Measurements from ENCODE around the gene ELOA2.
"Not testable (repeated sequence)": the region's sequence is repeated elsewhere in the genome, so short reads cannot be mapped to it uniquely, and the experiment has no call there.

Gene ELOA2

GRCh38 chr18:47040982-47041381 lies 5.6 kb upstream of the ELOA2 start:
- no peak overlapping the region for H3K4me2 ChIP-seq (ENCODE audit: low read length)
- no peak overlapping the region for H3K27ac ChIP-seq (ENCODE audit: low read depth, low read length)
- no peak for TF ChIP-seq CTCF (IDR thresholded peaks at IDR 0.05; ENCODE audit: low read depth, low read length, poor library complexity, severe bottlenecking)
- TF ChIP-seq EZH2phosphoT487 (IDR thresholded peaks at IDR 0.05; ENCODE audit: borderline replicate concordance, low read length) = no peak
- H3K79me2 ChIP-seq (ENCODE audit: control insufficient read depth, low read length) = no peaks in the 10 kb centered on the region
- H3K36me3 ChIP-seq (ENCODE audit: control insufficient read depth, low read length) = no peaks in the 10 kb centered on the region
- no peaks in the 10 kb centered on the region for H4K20me1 ChIP-seq (ENCODE audit: control insufficient read depth, insufficient read depth, low read depth, low read length)
- no peaks in the 10 kb centered on the region for H3K9me2 ChIP-seq (replicated peaks; ENCODE audit: control insufficient read depth, low read length)
- no peak overlapping the region for H3K4me3 ChIP-seq (ENCODE audit: low read length)
- no peaks in the 10 kb centered on the region for H3F3A ChIP-seq (ENCODE audit: control insufficient read depth, insufficient read depth)
- H3K4me1 ChIP-seq (ENCODE audit: control insufficient read depth, low read length) = peaks cover 18% of the 10 kb centered on the region
- no peaks in the 10 kb centered on the region for H3K27me3 ChIP-seq (ENCODE audit: control insufficient read depth, low read length)
- no peaks in the 10 kb centered on the region for H3K9me3 ChIP-seq (ENCODE audit: control insufficient read depth, insufficient read depth, low read length)

- Histone ChIP-seq H3K9me2 (replicated peaks; ENCODE audit: control insufficient read depth, low read length) (no peaks in the 10 kb centered on the region), H3K27ac (ENCODE audit: low read depth, low read length) (no peak overlapping the region), H3K4me3 (ENCODE audit: low read length) (peak overlapping the region; percentile 4), H3K4me2 (ENCODE audit: low read length) (peak overlapping the region; percentile 23), H3K9me3 (ENCODE audit: control insufficient read depth, insufficient read depth, low read length) (no peaks in the 10 kb centered on the region), H3K36me3 (ENCODE audit: control insufficient read depth, low read length) (no peaks in the 10 kb centered on the region), H3F3A (ENCODE audit: control insufficient read depth, insufficient read depth) (no peaks in the 10 kb centered on the region), H3K4me1 (ENCODE audit: control insufficient read depth, low read length) (peaks cover 20% of the 10 kb centered on the region), H3K27me3 (ENCODE audit: control insufficient read depth, low read length) (no peaks in the 10 kb centered on the region), H3K79me2 (ENCODE audit: control insufficient read depth, low read length) (no peaks in the 10 kb centered on the region), H4K20me1 (ENCODE audit: control insufficient read depth, insufficient read depth, low read depth, low read length) (no peaks in the 10 kb centered on the region)
- TF ChIP-seq CTCF (IDR thresholded peaks at IDR 0.05; ENCODE audit: low read depth, low read length, poor library complexity, severe bottlenecking) (no peak), EZH2phosphoT487 (IDR thresholded peaks at IDR 0.05; ENCODE audit: borderline replicate concordance, low read length) (no peak)
Observed at GRCh38 chr18:47036927-47037578, 1.6 kb upstream of the ELOA2 start.

- Histone ChIP-seq H3K79me2 (ENCODE audit: control insufficient read depth, low read length) (no peaks in the 10 kb centered on the region), H3K4me3 (ENCODE audit: low read length) (no peak overlapping the region), H3K4me1 (ENCODE audit: control insufficient read depth, low read length) (peaks cover 20% of the 10 kb centered on the region), H4K20me1 (ENCODE audit: control insufficient read depth, insufficient read depth, low read depth, low read length) (no peaks in the 10 kb centered on the region), H3K36me3 (ENCODE audit: control insufficient read depth, low read length) (no peaks in the 10 kb centered on the region), H3K27me3 (ENCODE audit: control insufficient read depth, low read length) (no peaks in the 10 kb centered on the region), H3K9me2 (replicated peaks; ENCODE audit: control insufficient read depth, low read length) (no peaks in the 10 kb centered on the region), H3F3A (ENCODE audit: control insufficient read depth, insufficient read depth) (no peaks in the 10 kb centered on the region), H3K27ac (ENCODE audit: low read depth, low read length) (no peak overlapping the region), H3K9me3 (ENCODE audit: control insufficient read depth, insufficient read depth, low read length) (no peaks in the 10 kb centered on the region), H3K4me2 (ENCODE audit: low read length) (peak overlapping the region; percentile 23; the same call in 1 of the 2 replicates)
- TF ChIP-seq CTCF (IDR thresholded peaks at IDR 0.05; ENCODE audit: low read depth, low read length, poor library complexity, severe bottlenecking) (peak; percentile 71), EZH2phosphoT487 (IDR thresholded peaks at IDR 0.05; ENCODE audit: borderline replicate concordance, low read length) (no peak)
Observed at GRCh38 chr18:47036298-47036874, 965 bp upstream of the ELOA2 start.

GRCh38 chr18:47034591-47034990 lies 830 bp downstream of the ELOA2 start:
- not testable (repeated sequence) for H3K79me2 ChIP-seq (ENCODE audit: control insufficient read depth, low read length); H3K27ac ChIP-seq (ENCODE audit: low read depth, low read length); H3K9me2 ChIP-seq (replicated peaks; ENCODE audit: control insufficient read depth, low read length); H4K20me1 ChIP-seq (ENCODE audit: control insufficient read depth, insufficient read depth, low read depth, low read length); H3K36me3 ChIP-seq (ENCODE audit: control insufficient read depth, low read length); H3K4me3 ChIP-seq (ENCODE audit: low read length); H3K4me2 ChIP-seq (ENCODE audit: low read length); H3F3A ChIP-seq (ENCODE audit: control insufficient read depth, insufficient read depth); H3K27me3 ChIP-seq (ENCODE audit: control insufficient read depth, low read length); H3K9me3 ChIP-seq (ENCODE audit: control insufficient read depth, insufficient read depth, low read length)
- peaks cover 20% of the 10 kb centered on the region for H3K4me1 ChIP-seq (ENCODE audit: control insufficient read depth, low read length)

All from DOHH2 (cell line).